ENCODE data around the gene PCDHGA1.

DNA sequence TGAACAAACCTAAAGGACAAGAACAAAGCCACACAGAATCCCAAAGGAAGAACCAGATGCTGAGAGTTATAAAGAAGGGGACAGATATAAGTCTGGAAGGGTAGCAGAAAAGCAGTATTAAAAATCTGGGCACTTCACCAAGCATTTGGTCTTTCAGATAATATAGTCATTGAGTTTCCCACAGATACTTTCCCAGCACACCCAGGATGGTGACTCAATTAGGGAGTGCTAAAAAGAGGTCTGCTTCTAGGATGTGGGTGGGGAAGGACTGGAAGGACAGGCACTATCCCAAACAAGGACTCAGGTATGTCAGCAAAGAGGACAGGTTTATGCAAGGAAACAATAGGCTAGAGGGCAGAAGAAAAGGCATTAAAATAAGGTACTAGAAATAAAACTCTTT is 229.1 kb downstream of the PCDHGA1 start:
- TF ChIP-seq, protein P1, sequence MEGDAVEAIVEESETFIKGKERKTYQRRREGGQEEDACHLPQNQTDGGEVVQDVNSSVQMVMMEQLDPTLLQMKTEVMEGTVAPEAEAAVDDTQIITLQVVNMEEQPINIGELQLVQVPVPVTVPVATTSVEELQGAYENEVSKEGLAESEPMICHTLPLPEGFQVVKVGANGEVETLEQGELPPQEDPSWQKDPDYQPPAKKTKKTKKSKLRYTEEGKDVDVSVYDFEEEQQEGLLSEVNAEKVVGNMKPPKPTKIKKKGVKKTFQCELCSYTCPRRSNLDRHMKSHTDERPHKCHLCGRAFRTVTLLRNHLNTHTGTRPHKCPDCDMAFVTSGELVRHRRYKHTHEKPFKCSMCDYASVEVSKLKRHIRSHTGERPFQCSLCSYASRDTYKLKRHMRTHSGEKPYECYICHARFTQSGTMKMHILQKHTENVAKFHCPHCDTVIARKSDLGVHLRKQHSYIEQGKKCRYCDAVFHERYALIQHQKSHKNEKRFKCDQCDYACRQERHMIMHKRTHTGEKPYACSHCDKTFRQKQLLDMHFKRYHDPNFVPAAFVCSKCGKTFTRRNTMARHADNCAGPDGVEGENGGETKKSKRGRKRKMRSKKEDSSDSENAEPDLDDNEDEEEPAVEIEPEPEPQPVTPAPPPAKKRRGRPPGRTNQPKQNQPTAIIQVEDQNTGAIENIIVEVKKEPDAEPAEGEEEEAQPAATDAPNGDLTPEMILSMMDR (IDR thresholded peaks at IDR 0.05; ENCODE audit: poor library complexity) = no peak
- TF ChIP-seq EZH2phosphoT487 (IDR thresholded peaks at IDR 0.05; ENCODE audit: low read depth, severe bottlenecking, unreplicated experiment) (no peak), EZH2 (IDR thresholded peaks at IDR 0.05; ENCODE audit: borderline replicate concordance) (no peak)

All from hepatocyte (in vitro differentiated cells).